GM12878 (cell line): ENCODE data around the gene PAX2.

Experiments
- EGR1 ChIP-seq, 2 experiments: IDR thresholded peaks; 1 replicate in 1 of 2; 2 replicates in 1 of 2; pipeline ENCODE4 v1.6.1; 2011 to 2012; ENCODE audit warnings: low read depth in 2 of 2, low read length in 2 of 2, borderline replicate concordance in 1 of 2, mild to moderate bottlenecking in 1 of 2, moderate library complexity in 1 of 2
- EP300 ChIP-seq, 2 experiments: fragments of 150-350 bp in 1 of 2; IDR thresholded peaks; 2 replicates each; pipeline ENCODE4 v1.6.1; 2011 to 2012; ENCODE audit warnings: low read depth in 2 of 2, low read length in 2 of 2, borderline replicate concordance in 1 of 2, improper control_type of control experiment in 1 of 2, inconsistent platforms in 1 of 2; ENCODE audit not compliant: control insufficient read depth in 1 of 2
- MYC ChIP-seq: IDR thresholded peaks from 2 replicates; pipeline ENCODE4 v1.6.1; 2011; ENCODE audit warnings: mild to moderate bottlenecking, low read length, moderate library complexity, inconsistent platforms; ENCODE audit not compliant: insufficient read depth, insufficient replicate concordance, insufficient read length, severe bottlenecking
- NFYB ChIP-seq: IDR thresholded peaks from 2 replicates; pipeline ENCODE4 v1.6.1; 2011; ENCODE audit warnings: low read depth, mild to moderate bottlenecking, low read length, improper control_type of control experiment, moderate library complexity; ENCODE audit not compliant: insufficient read depth
- NRF1 ChIP-seq: conservative IDR thresholded peaks from 2 replicates; pipeline ENCODE4 v1.6.1; 2011; ENCODE audit warnings: mild to moderate bottlenecking, low read depth, low read length, improper control_type of control experiment
- POLR2A ChIP-seq: IDR thresholded peaks from 2 replicates; pipeline ENCODE4 v1.6.1; 2011; ENCODE audit warnings: low read depth, mild to moderate bottlenecking, low read length
- RFX5 ChIP-seq: IDR thresholded peaks from 2 replicates; pipeline ENCODE4 v1.6.1; 2011; ENCODE audit warnings: low read depth, low read length, improper control_type of control experiment
- SPI1 ChIP-seq: IDR thresholded peaks from 2 replicates; pipeline ENCODE4 v1.6.1; 2011; ENCODE audit warnings: low read depth, mild to moderate bottlenecking, low read length, moderate library complexity, borderline replicate concordance; ENCODE audit not compliant: insufficient read depth
- SRF ChIP-seq, 2 experiments: IDR thresholded peaks; 2 replicates each; pipeline ENCODE4 v1.6.1; 2011; ENCODE audit warnings: low read depth in 2 of 2, low read length in 2 of 2, mild to moderate bottlenecking in 1 of 2, moderate library complexity in 1 of 2
- TF ChIP-seq, protein P1 (sequence below): IDR thresholded peaks from 2 replicates; pipeline ENCODE4 v1.6.1; 2011; ENCODE audit warnings: low read depth, low read length, improper control_type of control experiment, borderline replicate concordance
- TF ChIP-seq, protein P2 (sequence below), 3 experiments: IDR thresholded peaks in 2 of 3; conservative IDR thresholded peaks in 1 of 3; 2 replicates each; pipeline ENCODE4 v1.5.1; 2011; ENCODE audit warnings: low read depth in 3 of 3, low read length in 3 of 3, mild to moderate bottlenecking in 3 of 3, control low read depth in 2 of 3, moderate library complexity in 2 of 3, inconsistent platforms in 1 of 3, mixed read lengths in 1 of 3; ENCODE audit not compliant: control insufficient read depth in 2 of 3, insufficient read depth in 1 of 3; ENCODE audit errors: extremely low read depth in 1 of 3
- TF ChIP-seq, protein P3 (sequence below): IDR thresholded peaks from 2 replicates; pipeline ENCODE4 v1.6.1; 2012; ENCODE audit warnings: mild to moderate bottlenecking, low read depth, low read length

DNA sequence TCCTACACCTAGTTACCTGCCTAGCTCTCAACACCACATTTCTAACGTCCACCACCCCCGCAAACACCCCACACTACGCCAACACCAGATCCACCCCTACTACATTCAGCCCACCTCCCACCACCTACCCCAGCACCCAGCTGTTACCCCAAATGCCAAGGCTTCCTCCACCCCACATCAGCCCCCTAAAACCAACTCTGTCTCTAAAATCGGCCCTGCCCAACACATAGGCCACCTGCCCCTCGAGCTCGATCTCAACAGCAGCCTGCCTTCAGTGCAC, 114.0 kb downstream of the PAX2 start:
- TF ChIP-seq SRF (IDR thresholded peaks at IDR 0.05; ENCODE audit: low read depth in 2 of 2, low read length in 2 of 2) (no peak), MYC (no peak), RFX5 (no peak), EGR1 (IDR thresholded peaks at IDR 0.05; ENCODE audit: borderline replicate concordance in 1 of 2, low read depth in 2 of 2, low read length in 2 of 2) (no peak), EP300 (IDR thresholded peaks at IDR 0.05; ENCODE audit: borderline replicate concordance in 1 of 2, control insufficient read depth in 1 of 2, low read depth in 2 of 2, low read length in 2 of 2) (no peak), NRF1 (no peak), POLR2A (no peak), SPI1 (no peak), NFYB (no peak)
- TF ChIP-seq, protein P1, sequence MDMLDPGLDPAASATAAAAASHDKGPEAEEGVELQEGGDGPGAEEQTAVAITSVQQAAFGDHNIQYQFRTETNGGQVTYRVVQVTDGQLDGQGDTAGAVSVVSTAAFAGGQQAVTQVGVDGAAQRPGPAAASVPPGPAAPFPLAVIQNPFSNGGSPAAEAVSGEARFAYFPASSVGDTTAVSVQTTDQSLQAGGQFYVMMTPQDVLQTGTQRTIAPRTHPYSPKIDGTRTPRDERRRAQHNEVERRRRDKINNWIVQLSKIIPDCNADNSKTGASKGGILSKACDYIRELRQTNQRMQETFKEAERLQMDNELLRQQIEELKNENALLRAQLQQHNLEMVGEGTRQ = no peak
- TF ChIP-seq, protein P2, sequence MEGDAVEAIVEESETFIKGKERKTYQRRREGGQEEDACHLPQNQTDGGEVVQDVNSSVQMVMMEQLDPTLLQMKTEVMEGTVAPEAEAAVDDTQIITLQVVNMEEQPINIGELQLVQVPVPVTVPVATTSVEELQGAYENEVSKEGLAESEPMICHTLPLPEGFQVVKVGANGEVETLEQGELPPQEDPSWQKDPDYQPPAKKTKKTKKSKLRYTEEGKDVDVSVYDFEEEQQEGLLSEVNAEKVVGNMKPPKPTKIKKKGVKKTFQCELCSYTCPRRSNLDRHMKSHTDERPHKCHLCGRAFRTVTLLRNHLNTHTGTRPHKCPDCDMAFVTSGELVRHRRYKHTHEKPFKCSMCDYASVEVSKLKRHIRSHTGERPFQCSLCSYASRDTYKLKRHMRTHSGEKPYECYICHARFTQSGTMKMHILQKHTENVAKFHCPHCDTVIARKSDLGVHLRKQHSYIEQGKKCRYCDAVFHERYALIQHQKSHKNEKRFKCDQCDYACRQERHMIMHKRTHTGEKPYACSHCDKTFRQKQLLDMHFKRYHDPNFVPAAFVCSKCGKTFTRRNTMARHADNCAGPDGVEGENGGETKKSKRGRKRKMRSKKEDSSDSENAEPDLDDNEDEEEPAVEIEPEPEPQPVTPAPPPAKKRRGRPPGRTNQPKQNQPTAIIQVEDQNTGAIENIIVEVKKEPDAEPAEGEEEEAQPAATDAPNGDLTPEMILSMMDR (IDR thresholded peaks at IDR 0.05 in 2 of 3, conservative IDR thresholded peaks at IDR 0.05 in 1 of 3; ENCODE audit: control insufficient read depth in 2 of 3, extremely low read depth in 1 of 3, insufficient read depth in 1 of 3, low read depth in 3 of 3, low read length in 3 of 3) = no peak
- TF ChIP-seq, protein P3, sequence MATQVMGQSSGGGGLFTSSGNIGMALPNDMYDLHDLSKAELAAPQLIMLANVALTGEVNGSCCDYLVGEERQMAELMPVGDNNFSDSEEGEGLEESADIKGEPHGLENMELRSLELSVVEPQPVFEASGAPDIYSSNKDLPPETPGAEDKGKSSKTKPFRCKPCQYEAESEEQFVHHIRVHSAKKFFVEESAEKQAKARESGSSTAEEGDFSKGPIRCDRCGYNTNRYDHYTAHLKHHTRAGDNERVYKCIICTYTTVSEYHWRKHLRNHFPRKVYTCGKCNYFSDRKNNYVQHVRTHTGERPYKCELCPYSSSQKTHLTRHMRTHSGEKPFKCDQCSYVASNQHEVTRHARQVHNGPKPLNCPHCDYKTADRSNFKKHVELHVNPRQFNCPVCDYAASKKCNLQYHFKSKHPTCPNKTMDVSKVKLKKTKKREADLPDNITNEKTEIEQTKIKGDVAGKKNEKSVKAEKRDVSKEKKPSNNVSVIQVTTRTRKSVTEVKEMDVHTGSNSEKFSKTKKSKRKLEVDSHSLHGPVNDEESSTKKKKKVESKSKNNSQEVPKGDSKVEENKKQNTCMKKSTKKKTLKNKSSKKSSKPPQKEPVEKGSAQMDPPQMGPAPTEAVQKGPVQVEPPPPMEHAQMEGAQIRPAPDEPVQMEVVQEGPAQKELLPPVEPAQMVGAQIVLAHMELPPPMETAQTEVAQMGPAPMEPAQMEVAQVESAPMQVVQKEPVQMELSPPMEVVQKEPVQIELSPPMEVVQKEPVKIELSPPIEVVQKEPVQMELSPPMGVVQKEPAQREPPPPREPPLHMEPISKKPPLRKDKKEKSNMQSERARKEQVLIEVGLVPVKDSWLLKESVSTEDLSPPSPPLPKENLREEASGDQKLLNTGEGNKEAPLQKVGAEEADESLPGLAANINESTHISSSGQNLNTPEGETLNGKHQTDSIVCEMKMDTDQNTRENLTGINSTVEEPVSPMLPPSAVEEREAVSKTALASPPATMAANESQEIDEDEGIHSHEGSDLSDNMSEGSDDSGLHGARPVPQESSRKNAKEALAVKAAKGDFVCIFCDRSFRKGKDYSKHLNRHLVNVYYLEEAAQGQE = no peak
